NCI-H2081 (cell line): ENCODE data around the gene KANSL1.
"Not testable (repeated sequence)": the region's sequence is repeated elsewhere in the genome, so short reads cannot be mapped to it uniquely, and the experiment has no call there.

Source experiments
- DNase-seq, 2 experiments: peaks; one replicate each; lab custom pipeline; 2025; lab: John Stamatoyannopoulos, UW

The KANSL1 gene

GRCh38 chr17:46110219-46110618, 83.0 kb downstream of the KANSL1 start:
- no peak for DNase-seq

GRCh38 chr17:46109603-46110189, 83.5 kb downstream of the KANSL1 start:
- no peak for DNase-seq

GRCh38 chr17:46108550-46109110, 84.6 kb downstream of the KANSL1 start:
- DNase-seq: peak in 1 of 2 experiments; percentile 27

GRCh38 chr17:46108120-46108519, 85.1 kb downstream of the KANSL1 start:
- DNase-seq: no peak

GRCh38 chr17:46106966-46107644, 86.1 kb downstream of the KANSL1 start:
- no peak for DNase-seq

GRCh38 chr17:46102806-46103205, 90.4 kb downstream of the KANSL1 start:
- peak in 1 of 2 experiments; percentile 18 for DNase-seq

- not testable (repeated sequence) for DNase-seq
Observed at GRCh38 chr17:46101785-46102617, 91.2 kb downstream of the KANSL1 start.

GRCh38 chr17:46100590-46100989, 92.6 kb downstream of the KANSL1 start:
- no peak for DNase-seq

- peak in 1 of 2 experiments; percentile 43 for DNase-seq
Observed at GRCh38 chr17:46099865-46100264, 93.4 kb downstream of the KANSL1 start.

- no peak for DNase-seq
Observed at GRCh38 chr17:46097497-46097896, 95.7 kb downstream of the KANSL1 start.

- no peak for DNase-seq
Observed at GRCh38 chr17:46092991-46093390, 100.2 kb downstream of the KANSL1 start.

- DNase-seq: no peak
Observed at GRCh38 chr17:46090871-46091270, 102.4 kb downstream of the KANSL1 start.

- no peak for DNase-seq
Observed at GRCh38 chr17:46089389-46089965, 103.8 kb downstream of the KANSL1 start.

- DNase-seq: no peak
Observed at GRCh38 chr17:46088595-46088994, 104.6 kb downstream of the KANSL1 start.

- not testable (repeated sequence) for DNase-seq
Observed at GRCh38 chr17:46087871-46088270, 105.4 kb downstream of the KANSL1 start.

- no peak for DNase-seq
Observed at GRCh38 chr17:46086821-46087220, 106.4 kb downstream of the KANSL1 start.

- DNase-seq: no peak
Observed at GRCh38 chr17:46085522-46085921, 107.7 kb downstream of the KANSL1 start.

- no peak for DNase-seq
Observed at GRCh38 chr17:46082257-46082656, 111.0 kb downstream of the KANSL1 start.

- DNase-seq: no peak
Observed at GRCh38 chr17:46081018-46081320, 112.3 kb downstream of the KANSL1 start.

- DNase-seq: no peak
Observed at GRCh38 chr17:46080118-46081017, 112.9 kb downstream of the KANSL1 start.

- DNase-seq: no peak
Observed at GRCh38 chr17:46078675-46079074, 114.6 kb downstream of the KANSL1 start.
